Neutrophil (primary cell): Measurements from ENCODE around the gene ZNF665.
"Not testable (repeated sequence)": the region's sequence is repeated elsewhere in the genome, so short reads cannot be mapped to it uniquely, and the experiment has no call there.

Experiments used
- H3K27ac ChIP-seq: fragments of 200-600 bp; sonication (generic); 2 replicates; pipeline ENCODE4 v1.5.1; 2016; ENCODE audit warnings: mild to moderate bottlenecking, moderate library complexity
- H3K27me3 ChIP-seq: fragments of 200-600 bp; sonication (generic); 2 replicates; pipeline ENCODE4 v1.6.0; 2016; ENCODE audit warnings: mild to moderate bottlenecking
- H3K36me3 ChIP-seq: fragments of 200-600 bp; sonication (generic); 2 replicates; pipeline ENCODE4 v1.5.1; 2017
- H3K4me1 ChIP-seq, 2 experiments: fragments of 200-600 bp in 1 of 2; sonication (generic) in 1 of 2; 1 replicate in 1 of 2; 2 replicates in 1 of 2; pipeline versions ENCODE4 v1.5.1 to v1.6.1; 2013 to 2016; ENCODE audit warnings: low read depth in 1 of 2, low read length in 1 of 2, mild to moderate bottlenecking in 1 of 2, moderate library complexity in 1 of 2; ENCODE audit not compliant: control insufficient read depth in 1 of 2, insufficient read depth in 1 of 2
- H3K4me3 ChIP-seq, 2 experiments: fragments of 200-600 bp in 1 of 2; sonication (generic) in 1 of 2; 1 replicate in 1 of 2; 2 replicates in 1 of 2; pipeline ENCODE4 v1.5.1; 2013 to 2016; ENCODE audit warnings: low read depth in 1 of 2, low read length in 1 of 2, mild to moderate bottlenecking in 1 of 2, moderate library complexity in 1 of 2
- H3K9me3 ChIP-seq: fragments of 200-600 bp; sonication (generic); 2 replicates; pipeline ENCODE4 v1.5.1; 2016
- CTCF ChIP-seq: fragments of 200-600 bp; sonication (generic); IDR thresholded peaks from 2 replicates; pipeline ENCODE4 v1.5.1; 2016; ENCODE audit warnings: antibody characterized with exemption

Gene ZNF665

GRCh38 chr19:53130506-53130905 is 62.7 kb downstream of the ZNF665 start:
- Histone ChIP-seq H3K27me3 (peaks cover 28% of the 10 kb centered on the region), H3K9me3 (no peaks in the 10 kb centered on the region), H3K4me1 (peaks cover 7 to 25% of the 10 kb centered on the region in 2 experiments), H3K36me3 (no peaks in the 10 kb centered on the region), H3K4me3 (no peak overlapping the region), H3K27ac (no peak overlapping the region)
- TF ChIP-seq CTCF, result no peak

GRCh38 chr19:53126733-53127526 is 66.2 kb downstream of the ZNF665 start:
- H3K4me3 ChIP-seq, H3K27ac ChIP-seq, H3K27me3 ChIP-seq, H3K36me3 ChIP-seq, H3K9me3 ChIP-seq: not testable (repeated sequence)
- H3K4me1 ChIP-seq, result peaks cover 3 to 12% of the 10 kb centered on the region in 2 experiments

- H3K36me3 ChIP-seq, result no peaks in the 10 kb centered on the region
- no peak for TF ChIP-seq CTCF
- no peak overlapping the region for H3K4me3 ChIP-seq
- H3K9me3 ChIP-seq, result peaks cover 3% of the 10 kb centered on the region
- no peaks in the 10 kb centered on the region for H3K4me1 ChIP-seq
- H3K27me3 ChIP-seq, result no peaks in the 10 kb centered on the region
- H3K27ac ChIP-seq, result no peak overlapping the region
Measured at GRCh38 chr19:53123400-53123799, 69.8 kb downstream of the ZNF665 start.
